Measurements from ENCODE around the gene ABAT. TPM values are rescaled to one million over a fixed set of nuclear protein-coding genes. Genes with fewer than 3 reads are reported as not detected.

Gene ABAT
- total RNA-seq, 1 donor from 2014 or later: 9.8 TPM

DNA sequence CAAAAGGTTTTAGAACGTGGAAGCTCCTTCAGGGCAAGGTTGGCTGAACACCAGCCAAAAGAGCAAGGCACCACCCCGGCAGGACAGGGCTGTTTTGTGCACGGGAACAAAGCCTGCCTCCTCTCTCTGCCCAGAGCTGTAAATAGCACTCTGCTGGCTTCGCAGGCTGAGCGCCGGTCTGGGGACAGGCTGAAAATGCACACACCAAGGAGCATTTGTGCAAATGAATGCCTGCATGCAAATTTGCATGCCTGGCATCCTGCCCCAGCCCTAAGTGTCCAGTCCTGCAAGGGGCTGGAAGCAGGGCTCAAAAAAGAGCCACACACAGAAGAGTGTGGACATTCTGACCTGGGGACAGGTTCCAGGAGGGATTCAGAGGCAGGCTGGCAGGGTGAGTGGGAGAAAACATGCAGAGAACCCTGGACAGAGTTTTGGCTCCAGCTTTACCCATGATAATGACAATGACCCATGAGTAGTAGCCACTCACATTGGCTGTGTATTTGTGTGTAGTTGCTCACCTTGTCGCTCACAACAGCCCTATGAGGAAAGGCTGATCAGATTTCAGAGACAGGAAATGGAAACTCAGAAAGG lies 11.7 kb downstream of the ABAT start:
- DNase-seq (no peak), ATAC-seq (no peak)

GRCh38 chr16:8686879-8687278 lies 12.5 kb downstream of the ABAT start:
- DNase-seq (no peak), ATAC-seq (no peak)
- H3K4me1 ChIP-seq: no peaks in the 10 kb centered on the region
- intact Hi-C loops (cut with DNase I): no loop called here
- H3K36me3 ChIP-seq: no peaks in the 10 kb centered on the region
- no peaks in the 10 kb centered on the region for H3K27me3 ChIP-seq
- no peak overlapping the region for H3K27ac ChIP-seq
- TF ChIP-seq CTCF (IDR thresholded peaks at IDR 0.05): no peak
- H3K4me3 ChIP-seq: no peak overlapping the region
- peaks cover 9% of the 10 kb centered on the region for H3K9me3 ChIP-seq

More for the DNA sequence above, 11.7 kb downstream of the ABAT start:
- intact Hi-C loops (cut with DNase I): no loop called here
- no peak for TF ChIP-seq CTCF (IDR thresholded peaks at IDR 0.05)
- Histone ChIP-seq H3K36me3 (no peaks in the 10 kb centered on the region), H3K27me3 (no peaks in the 10 kb centered on the region), H3K9me3 (peaks cover 9% of the 10 kb centered on the region), H3K27ac (no peak overlapping the region), H3K4me3 (no peak overlapping the region), H3K4me1 (no peaks in the 10 kb centered on the region)

- H3K4me1 ChIP-seq: no peaks in the 10 kb centered on the region
- no peaks in the 10 kb centered on the region for H3K27me3 ChIP-seq
- TF ChIP-seq CTCF (IDR thresholded peaks at IDR 0.05): no peak
- ATAC-seq (no peak), DNase-seq (no peak)
- no peak overlapping the region for H3K27ac ChIP-seq
- no peaks in the 10 kb centered on the region for H3K36me3 ChIP-seq
- H3K4me3 ChIP-seq: no peak overlapping the region
- intact Hi-C loops (cut with DNase I): no loop called here
- H3K9me3 ChIP-seq: peaks cover 9% of the 10 kb centered on the region
Measured at GRCh38 chr16:8689686-8690085, 15.3 kb downstream of the ABAT start.

- Histone ChIP-seq H3K4me1 (no peaks in the 10 kb centered on the region), H3K36me3 (no peaks in the 10 kb centered on the region), H3K27me3 (no peaks in the 10 kb centered on the region), H3K4me3 (no peak overlapping the region), H3K9me3 (peaks cover 9% of the 10 kb centered on the region), H3K27ac (no peak overlapping the region)
- ATAC-seq: no peak
- intact Hi-C loops (cut with DNase I): no loop called here
- no peak for DNase-seq
- TF ChIP-seq CTCF (IDR thresholded peaks at IDR 0.05): no peak
Measured at GRCh38 chr16:8691728-8692127, 17.3 kb downstream of the ABAT start.

- Histone ChIP-seq H3K27me3 (no peaks in the 10 kb centered on the region), H3K27ac (no peak overlapping the region), H3K36me3 (no peaks in the 10 kb centered on the region), H3K4me3 (no peak overlapping the region), H3K9me3 (no peaks in the 10 kb centered on the region), H3K4me1 (no peaks in the 10 kb centered on the region)
- no peak for DNase-seq
- TF ChIP-seq CTCF (IDR thresholded peaks at IDR 0.05): no peak
- intact Hi-C loops (cut with DNase I): no loop called here
- ATAC-seq: no peak
Measured at GRCh38 chr16:8694795-8695728, 20.6 kb downstream of the ABAT start.
